A549 (cell line): ENCODE data around the gene AIPL1.

ENCODE experiments used
- CHD2 ChIP-seq: fragments of 150-350 bp; IDR thresholded peaks from 2 replicates; pipeline ENCODE4 v1.6.1; 2014; ENCODE audit warnings: low read length; ENCODE audit not compliant: partially characterized antibody
- EHMT2 ChIP-seq: fragments of 200-600 bp; sonication (generic); IDR thresholded peaks from 2 replicates; pipeline ENCODE4 v1.6.1; 2016; ENCODE audit warnings: antibody characterized with exemption, low read depth, mild to moderate bottlenecking, moderate library complexity
- MYC ChIP-seq: IDR thresholded peaks from 2 replicates; pipeline ENCODE4 v1.6.1; 2012; ENCODE audit warnings: mild to moderate bottlenecking, inconsistent platforms, low read length, improper control_type of control experiment, borderline replicate concordance
- POLR2A ChIP-seq: IDR thresholded peaks from 2 replicates; pipeline ENCODE4 v1.6.1; 2012; ENCODE audit warnings: mild to moderate bottlenecking, low read length
- SMC3 ChIP-seq: fragments of >200 bp; sonication (Bioruptor Twin); formaldehyde crosslinking; IDR thresholded peaks from 3 replicates; pipeline ENCODE4 v1.6.1; 2018; ENCODE audit warnings: inconsistent platforms
- SREBF2 ChIP-seq: fragments of 450-650 bp; IDR thresholded peaks from 2 replicates; pipeline ENCODE4 v1.6.1; 2014; ENCODE audit warnings: mild to moderate bottlenecking, moderate library complexity
- TF ChIP-seq, protein P1 (sequence below): fragments of >200 bp; sonication (Bioruptor Twin); formaldehyde crosslinking; IDR thresholded peaks from 3 replicates; pipeline ENCODE4 v1.5.1; 2016
- TF ChIP-seq, protein P2 (sequence below): IDR thresholded peaks from 2 replicates; pipeline ENCODE4 v1.6.1; 2012
- TF ChIP-seq, protein P3 (sequence below): fragments of 450-650 bp; IDR thresholded peaks from 2 replicates; pipeline ENCODE4 v1.6.1; 2014; ENCODE audit warnings: antibody characterized with exemption
- TF ChIP-seq, protein P4 (sequence below): IDR thresholded peaks from 2 replicates; pipeline ENCODE4 v1.6.1; 2012; ENCODE audit warnings: low read depth, borderline replicate concordance

DNA sequence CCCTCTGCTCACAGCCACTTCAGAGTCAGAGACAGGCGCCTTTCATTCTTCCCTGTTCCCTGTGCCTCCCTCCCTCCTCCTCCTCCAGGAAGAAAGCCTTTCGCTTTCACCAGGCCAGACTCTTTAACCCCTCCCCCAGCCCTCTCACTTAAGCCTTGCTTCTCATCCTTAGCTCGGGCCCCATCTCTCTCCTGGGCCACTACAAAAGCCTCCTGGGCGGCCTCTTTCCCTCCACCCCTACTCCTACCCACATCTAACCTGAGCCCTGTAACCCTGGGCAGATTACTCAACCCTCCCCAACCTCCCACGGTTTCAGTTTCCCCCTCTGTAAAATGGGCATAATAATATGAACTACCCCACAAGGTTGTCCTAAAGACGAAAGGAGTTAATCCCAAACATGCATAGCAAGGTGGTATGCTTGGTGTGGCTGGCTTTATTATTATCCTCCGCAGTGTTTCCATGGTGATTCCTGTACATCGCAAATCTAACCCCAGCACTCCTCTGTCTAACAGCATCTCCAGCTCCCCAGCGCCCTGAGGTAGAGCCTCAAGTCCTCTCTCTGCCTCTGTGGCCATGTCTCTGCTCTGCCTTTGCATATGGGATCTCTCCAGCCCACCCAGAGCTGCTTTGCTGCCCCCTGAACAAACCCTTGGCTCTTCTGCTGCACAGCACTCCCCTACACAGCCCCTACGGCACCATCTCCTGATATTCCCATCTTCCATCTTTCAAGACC lies 27.0 kb upstream of the AIPL1 start:
- no peak for TF ChIP-seq CHD2
- TF ChIP-seq, protein P1, sequence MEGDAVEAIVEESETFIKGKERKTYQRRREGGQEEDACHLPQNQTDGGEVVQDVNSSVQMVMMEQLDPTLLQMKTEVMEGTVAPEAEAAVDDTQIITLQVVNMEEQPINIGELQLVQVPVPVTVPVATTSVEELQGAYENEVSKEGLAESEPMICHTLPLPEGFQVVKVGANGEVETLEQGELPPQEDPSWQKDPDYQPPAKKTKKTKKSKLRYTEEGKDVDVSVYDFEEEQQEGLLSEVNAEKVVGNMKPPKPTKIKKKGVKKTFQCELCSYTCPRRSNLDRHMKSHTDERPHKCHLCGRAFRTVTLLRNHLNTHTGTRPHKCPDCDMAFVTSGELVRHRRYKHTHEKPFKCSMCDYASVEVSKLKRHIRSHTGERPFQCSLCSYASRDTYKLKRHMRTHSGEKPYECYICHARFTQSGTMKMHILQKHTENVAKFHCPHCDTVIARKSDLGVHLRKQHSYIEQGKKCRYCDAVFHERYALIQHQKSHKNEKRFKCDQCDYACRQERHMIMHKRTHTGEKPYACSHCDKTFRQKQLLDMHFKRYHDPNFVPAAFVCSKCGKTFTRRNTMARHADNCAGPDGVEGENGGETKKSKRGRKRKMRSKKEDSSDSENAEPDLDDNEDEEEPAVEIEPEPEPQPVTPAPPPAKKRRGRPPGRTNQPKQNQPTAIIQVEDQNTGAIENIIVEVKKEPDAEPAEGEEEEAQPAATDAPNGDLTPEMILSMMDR: no peak
- no peak for TF ChIP-seq SMC3
- TF ChIP-seq, protein P2, sequence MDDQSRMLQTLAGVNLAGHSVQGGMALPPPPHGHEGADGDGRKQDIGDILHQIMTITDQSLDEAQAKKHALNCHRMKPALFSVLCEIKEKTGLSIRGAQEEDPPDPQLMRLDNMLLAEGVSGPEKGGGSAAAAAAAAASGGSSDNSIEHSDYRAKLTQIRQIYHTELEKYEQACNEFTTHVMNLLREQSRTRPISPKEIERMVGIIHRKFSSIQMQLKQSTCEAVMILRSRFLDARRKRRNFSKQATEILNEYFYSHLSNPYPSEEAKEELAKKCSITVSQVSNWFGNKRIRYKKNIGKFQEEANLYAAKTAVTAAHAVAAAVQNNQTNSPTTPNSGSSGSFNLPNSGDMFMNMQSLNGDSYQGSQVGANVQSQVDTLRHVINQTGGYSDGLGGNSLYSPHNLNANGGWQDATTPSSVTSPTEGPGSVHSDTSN: no peak
- TF ChIP-seq, protein P3, sequence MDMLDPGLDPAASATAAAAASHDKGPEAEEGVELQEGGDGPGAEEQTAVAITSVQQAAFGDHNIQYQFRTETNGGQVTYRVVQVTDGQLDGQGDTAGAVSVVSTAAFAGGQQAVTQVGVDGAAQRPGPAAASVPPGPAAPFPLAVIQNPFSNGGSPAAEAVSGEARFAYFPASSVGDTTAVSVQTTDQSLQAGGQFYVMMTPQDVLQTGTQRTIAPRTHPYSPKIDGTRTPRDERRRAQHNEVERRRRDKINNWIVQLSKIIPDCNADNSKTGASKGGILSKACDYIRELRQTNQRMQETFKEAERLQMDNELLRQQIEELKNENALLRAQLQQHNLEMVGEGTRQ: no peak
- no peak for TF ChIP-seq EHMT2
- no peak for TF ChIP-seq POLR2A
- no peak for TF ChIP-seq SREBF2
- TF ChIP-seq MYC: no peak
- TF ChIP-seq, protein P4, sequence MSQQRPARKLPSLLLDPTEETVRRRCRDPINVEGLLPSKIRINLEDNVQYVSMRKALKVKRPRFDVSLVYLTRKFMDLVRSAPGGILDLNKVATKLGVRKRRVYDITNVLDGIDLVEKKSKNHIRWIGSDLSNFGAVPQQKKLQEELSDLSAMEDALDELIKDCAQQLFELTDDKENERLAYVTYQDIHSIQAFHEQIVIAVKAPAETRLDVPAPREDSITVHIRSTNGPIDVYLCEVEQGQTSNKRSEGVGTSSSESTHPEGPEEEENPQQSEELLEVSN: no peak
